NCI-H2107 treated with DMSO at 0.1 percent for 48 hours (cell line): Measurements from ENCODE around the gene CYLD.

Experiments
- DNase-seq: peaks from one replicate; lab custom pipeline; 2025; ENCODE audit not compliant: unreplicated experiment; lab: John Stamatoyannopoulos, UW

The CYLD gene

GRCh38 chr16:50737420-50737959, 4.4 kb upstream of the CYLD start:
- no peak for DNase-seq

GRCh38 chr16:50739031-50739430, 2.9 kb upstream of the CYLD start:
- no peak for DNase-seq

DNA sequence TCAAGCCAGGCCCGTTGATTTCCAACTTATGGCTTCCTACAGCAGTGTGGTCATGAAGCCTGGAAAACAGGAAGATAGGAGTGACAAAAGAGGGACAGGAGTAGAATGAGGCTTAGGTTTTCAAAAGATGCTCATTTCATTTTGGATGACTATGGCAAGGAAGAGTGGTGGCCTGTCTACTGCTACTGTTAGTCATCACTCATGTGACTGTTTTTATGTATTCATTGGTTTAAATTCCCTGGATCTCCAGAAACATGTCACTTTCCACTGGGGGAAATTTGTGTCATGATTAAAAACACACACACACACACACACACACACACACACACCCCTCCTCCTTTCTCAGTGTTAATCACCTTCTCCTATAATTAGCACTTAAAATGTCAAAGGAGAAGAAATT, 1.1 kb upstream of the CYLD start:
- no peak for DNase-seq

DNA sequence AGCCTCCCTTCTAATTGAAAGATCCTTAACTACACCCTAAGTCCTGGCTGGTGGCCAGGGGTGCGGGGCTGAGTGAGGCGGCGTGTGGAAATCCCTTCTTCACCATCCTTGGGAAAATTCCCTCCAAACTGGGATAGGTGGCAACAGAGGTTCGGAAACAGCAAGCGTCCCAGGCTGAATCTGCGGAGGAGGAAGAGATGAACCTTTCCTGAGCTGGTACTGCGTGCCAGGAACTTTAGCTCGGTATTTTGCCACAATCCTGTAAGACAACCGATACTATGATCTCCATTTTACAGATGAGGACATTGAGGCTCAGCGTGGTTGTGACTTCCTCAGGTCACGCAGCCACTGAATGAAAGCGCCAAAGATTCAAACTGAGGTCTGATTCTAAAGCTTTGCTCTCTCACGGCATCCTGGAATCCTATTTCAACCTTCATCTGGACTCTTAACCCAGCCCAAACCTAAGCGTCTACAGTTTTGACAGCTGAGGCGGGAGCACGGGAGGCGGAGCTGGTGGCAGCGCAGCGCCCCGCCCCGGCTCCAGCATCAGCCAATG, 583 bp upstream of the CYLD start:
- no peak for DNase-seq

- peak; percentile 7 for DNase-seq
Observed at GRCh38 chr16:50742576-50743200, 802 bp downstream of the CYLD start.

- DNase-seq, result no peak
Observed at GRCh38 chr16:50743581-50744225, 1.8 kb downstream of the CYLD start.

DNA sequence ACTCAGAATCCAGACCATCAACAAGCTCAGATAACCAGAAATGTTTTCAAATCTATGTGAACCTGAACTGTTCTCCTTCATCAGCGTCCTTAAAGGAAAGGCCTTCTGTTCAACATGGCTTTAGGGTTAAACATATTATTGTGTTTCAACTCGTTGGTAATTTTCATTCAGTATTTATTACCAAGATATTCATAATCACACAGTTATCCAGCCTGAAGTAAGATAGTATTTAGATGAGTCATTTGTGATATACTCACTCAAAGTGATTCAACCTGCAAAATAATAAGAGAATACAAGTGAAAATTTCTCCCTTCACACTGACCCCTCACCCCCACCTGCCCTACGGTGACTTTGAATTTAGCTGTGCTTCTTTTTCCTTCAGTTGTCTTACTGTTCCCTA, 3.0 kb downstream of the CYLD start:
- no peak for DNase-seq

DNA sequence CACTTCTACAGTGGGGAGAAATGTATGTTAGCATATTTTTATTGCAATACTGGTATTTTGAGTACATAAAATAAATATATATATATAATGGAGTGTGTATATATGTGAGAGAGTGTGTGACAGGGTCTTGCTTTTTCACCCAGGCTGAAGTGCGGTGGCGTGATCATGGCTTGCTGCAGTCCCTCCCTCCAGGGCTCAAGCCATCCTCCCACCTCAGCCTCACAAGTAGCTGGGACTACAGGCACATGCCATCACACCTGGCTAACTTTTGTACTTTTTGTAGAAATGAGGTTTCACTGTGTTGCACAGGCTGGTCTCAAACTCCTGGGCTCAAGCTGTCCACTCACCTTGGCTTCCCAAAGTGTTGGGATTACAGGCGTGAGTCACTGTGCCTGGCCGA, 4.1 kb downstream of the CYLD start:
- DNase-seq, result no peak

DNA sequence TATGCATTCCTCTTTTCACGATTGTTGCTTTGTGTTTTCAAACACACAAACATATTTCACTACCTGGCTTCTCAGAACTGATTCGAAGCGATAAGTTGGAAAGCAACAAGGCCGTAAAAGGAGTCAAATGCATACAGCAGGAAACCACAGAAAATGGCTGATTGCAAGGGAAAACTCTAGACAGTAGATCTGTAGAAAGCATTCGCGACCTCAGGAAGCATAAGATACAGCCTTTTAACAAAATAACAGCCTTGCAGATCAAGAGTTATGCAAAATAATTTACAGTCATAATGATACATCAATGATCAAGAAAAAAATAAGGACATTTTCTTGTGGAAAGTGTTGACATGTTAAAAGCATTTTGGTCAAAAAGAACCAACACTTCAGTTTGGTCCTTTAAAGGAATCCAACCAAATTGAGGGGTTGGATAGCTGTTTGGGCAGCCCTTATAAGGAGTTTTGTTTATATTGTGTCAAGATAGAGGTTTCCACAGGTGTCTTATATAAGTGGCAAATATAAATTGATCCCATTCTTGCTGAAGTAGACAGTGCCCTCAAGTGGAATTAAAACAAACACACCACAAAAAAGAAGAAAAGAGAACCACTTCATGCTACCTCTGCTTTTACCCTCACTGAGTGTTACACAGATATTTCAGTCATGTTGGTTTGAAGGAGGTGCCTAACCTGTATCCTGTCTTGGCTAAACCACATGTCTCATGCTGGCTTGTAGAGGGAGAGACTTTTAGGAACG, 5.5 kb downstream of the CYLD start:
- peak; percentile 81 for DNase-seq

DNA sequence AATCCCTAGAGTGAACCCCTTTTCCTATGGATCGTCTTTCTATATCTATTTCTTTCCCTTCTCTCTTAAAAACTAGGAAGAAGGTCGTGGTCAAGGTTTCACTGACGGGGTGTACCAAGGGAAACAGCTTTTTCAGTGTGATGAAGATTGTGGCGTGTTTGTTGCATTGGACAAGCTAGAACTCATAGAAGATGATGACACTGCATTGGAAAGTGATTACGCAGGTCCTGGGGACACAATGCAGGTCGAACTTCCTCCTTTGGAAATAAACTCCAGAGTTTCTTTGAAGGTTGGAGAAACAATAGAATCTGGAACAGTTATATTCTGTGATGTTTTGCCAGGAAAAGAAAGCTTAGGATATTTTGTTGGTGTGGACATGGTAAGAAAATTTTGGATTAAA, 9.6 kb downstream of the CYLD start:
- no peak for DNase-seq

- no peak for DNase-seq
Observed at GRCh38 chr16:50752471-50753235, 10.8 kb downstream of the CYLD start.

DNA sequence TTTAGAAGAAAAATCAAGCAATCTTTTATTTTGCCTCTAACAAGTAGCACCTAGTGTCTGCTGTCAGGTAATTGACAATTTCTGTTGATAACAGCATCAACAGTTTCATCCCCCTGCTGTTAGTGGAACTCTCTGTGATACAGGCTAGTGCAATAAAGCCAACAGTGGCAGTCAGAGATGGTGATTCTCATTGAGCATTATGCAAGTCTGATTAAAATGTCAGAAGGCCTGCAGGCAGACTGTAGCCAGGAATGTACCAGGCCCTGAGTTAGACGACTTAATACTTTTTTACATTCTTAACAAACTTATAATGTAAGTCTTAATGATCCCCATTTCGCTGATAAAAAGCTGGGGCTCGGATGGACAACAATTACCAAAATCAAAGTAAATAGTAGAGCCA, 14.6 kb downstream of the CYLD start:
- DNase-seq, result no peak

GRCh38 chr16:50761267-50761666, 19.4 kb downstream of the CYLD start:
- no peak for DNase-seq

DNA sequence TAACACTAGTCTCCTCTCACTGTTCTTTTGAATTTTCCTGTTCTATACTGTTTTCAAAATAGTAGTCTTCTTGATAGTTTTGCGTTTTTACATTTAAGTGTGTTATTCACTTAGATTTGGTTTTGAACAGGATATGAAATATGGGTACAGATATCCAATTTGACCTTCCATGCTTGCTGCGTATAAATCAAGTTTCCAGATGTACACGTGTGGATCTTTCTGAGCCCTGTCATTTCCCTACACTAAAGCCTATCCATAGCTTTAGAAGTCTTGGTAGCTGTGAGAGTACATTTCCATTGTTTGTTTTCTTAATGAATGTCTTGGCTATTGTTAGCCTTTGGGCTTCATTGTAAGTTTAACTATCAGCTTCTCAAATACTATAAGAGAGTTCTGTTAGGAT, 20.4 kb downstream of the CYLD start:
- DNase-seq, result no peak

GRCh38 chr16:50763211-50763610, 21.3 kb downstream of the CYLD start:
- DNase-seq, result no peak

- no peak for DNase-seq
Observed at GRCh38 chr16:50765260-50765659, 23.4 kb downstream of the CYLD start.

DNA sequence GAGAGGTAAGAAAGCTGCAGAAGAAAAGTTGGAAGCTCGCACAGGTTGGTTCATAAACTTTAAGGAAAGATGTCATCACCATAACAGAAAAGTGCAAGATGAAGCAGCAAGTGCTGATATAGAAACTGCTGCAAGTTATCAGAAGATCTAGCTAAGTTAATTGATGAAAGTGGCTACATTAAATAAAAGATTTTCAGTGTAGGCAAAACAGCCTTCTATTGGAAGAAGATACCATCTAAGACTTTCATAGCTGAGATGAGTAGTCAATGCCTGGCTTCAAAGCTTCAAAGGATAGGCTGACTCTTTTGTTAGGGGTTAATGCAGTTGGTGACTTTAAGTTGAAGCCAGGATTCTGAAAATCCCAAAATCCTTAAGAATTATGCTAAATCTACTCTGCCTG, 24.0 kb downstream of the CYLD start:
- no peak for DNase-seq

- DNase-seq, result no peak
Observed at GRCh38 chr16:50767197-50767596, 25.3 kb downstream of the CYLD start.

- no peak for DNase-seq
Observed at GRCh38 chr16:50771366-50771765, 29.5 kb downstream of the CYLD start.

GRCh38 chr16:50774405-50774804, 32.5 kb downstream of the CYLD start:
- no peak for DNase-seq

DNA sequence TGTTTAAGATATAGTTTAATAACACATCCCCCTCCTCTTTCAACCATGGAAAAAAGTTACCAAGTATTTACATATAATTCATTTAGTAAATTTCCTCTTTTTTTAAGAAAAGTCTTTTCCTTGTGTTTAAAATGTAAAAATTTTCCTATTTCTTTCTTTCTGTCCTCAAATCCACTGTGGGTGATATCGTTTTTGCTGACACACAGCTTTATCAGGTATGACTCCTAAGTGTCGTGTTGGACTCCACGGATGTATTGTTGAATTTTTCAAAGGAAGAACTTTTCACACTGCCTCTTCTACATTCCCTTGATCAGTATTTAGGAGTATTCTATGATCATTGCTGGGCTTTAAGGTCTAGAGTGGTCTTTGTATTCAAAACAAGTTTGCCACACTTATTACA, 33.1 kb downstream of the CYLD start:
- no peak for DNase-seq
